Measurements from ENCODE around the gene UPK3A. TPM values are rescaled to one million over a fixed set of nuclear protein-coding genes. Genes with fewer than 3 reads are reported as not detected.
A peak's percentile ranks its signal among the peaks of the same experiment; 100 is the strongest.

The UPK3A gene
- total RNA-seq (not detected), polyA plus RNA-seq (under 1 TPM in 1 of 3 donors, not detected in 2; 0.17 TPM)
- long read RNA-seq, donor 1: 0 reads
- long read RNA-seq, donor 2: 0 reads
- long read RNA-seq, donor 3: 0 reads
- long read RNA-seq, donor 4: 0 reads
- long read RNA-seq, donor 5: 0 reads
- long read RNA-seq, donor 6: 0 reads
- long read RNA-seq, donor 7: 0 reads
- long read RNA-seq, donor 8: 0 reads
- long read RNA-seq, donor 9: 0 reads
- long read RNA-seq, donor 10: 0 reads

- 7 to 26% (median 10%) methylated on average over 9 to 46 of the region's 46 CpGs for WGBS, 4 donors
- peaks cover 5% of the 10 kb centered on the region for H3K27me3 ChIP-seq
- no peaks in the 10 kb centered on the region for H3K9me3 ChIP-seq (replicated peaks in 1 of 3)
- H3K27ac ChIP-seq: no peak within 1 kb of the TSS
- TF ChIP-seq CTCF (IDR thresholded peaks at IDR 0.05) (no peak), POLR2A (IDR thresholded peaks at IDR 0.05) (no peak)
- intact Hi-C loops (cut with DNase I): no loop called here
- peak; percentile 53 to 81 (median 65) for DNase-seq
- H3K4me1 ChIP-seq (replicated peaks in 1 of 2): peaks cover 0 to 18% of the 10 kb centered on the region in 2 donors
- no peaks in the 10 kb centered on the region for H3K36me3 ChIP-seq (replicated peaks in 1 of 2)
- peak within 1 kb of the TSS in 1 of 4 donors; percentile 34 for H3K4me3 ChIP-seq
Observed at GRCh38 chr22:45284705-45285262, at the start of gene UPK3A. Gene UPK3A (plus strand): TSS chr22:45284949. CDS start chr22:45285014, 65 bp downstream.

- intact Hi-C loops (cut with DNase I): no loop called here
- no peaks in the 10 kb centered on the region for H3K36me3 ChIP-seq (replicated peaks in 1 of 2)
- H3K27ac ChIP-seq: peak overlapping the region in 1 of 5 donors; percentile 78
- 76 to 82% (median 79%) methylated on average over 17 to 23 of the region's 23 CpGs for WGBS, 4 donors
- H3K4me1 ChIP-seq (replicated peaks in 1 of 2): peaks cover 0 to 31% of the 10 kb centered on the region in 2 donors
- no peaks in the 10 kb centered on the region for H3K9me3 ChIP-seq (replicated peaks in 1 of 3)
- no peak overlapping the region for H3K4me3 ChIP-seq
- DNase-seq: peak in 2 of 7 donors; percentile 43 to 49
- no peak for TF ChIP-seq CTCF (IDR thresholded peaks at IDR 0.05)
- no peak for TF ChIP-seq POLR2A (IDR thresholded peaks at IDR 0.05)
- no peaks in the 10 kb centered on the region for H3K27me3 ChIP-seq
Observed at GRCh38 chr22:45235101-45235777, 49.5 kb upstream of the UPK3A start.

- Histone ChIP-seq H3K27me3 (no peaks in the 10 kb centered on the region), H3K36me3 (replicated peaks in 1 of 2) (no peaks in the 10 kb centered on the region), H3K9me3 (replicated peaks in 1 of 3) (no peaks in the 10 kb centered on the region), H3K4me3 (no peak overlapping the region), H3K4me1 (replicated peaks in 1 of 2) (peaks cover 0 to 31% of the 10 kb centered on the region in 2 donors), H3K27ac (no peak overlapping the region)
- no peak for DNase-seq
- TF ChIP-seq POLR2A (IDR thresholded peaks at IDR 0.05) (no peak), CTCF (IDR thresholded peaks at IDR 0.05) (no peak)
- WGBS, 4 donors: 82 to 91% (median 86%) methylated on average over 10 to 20 of the region's 20 CpGs
- intact Hi-C loops (cut with DNase I): no loop called here
Observed at GRCh38 chr22:45235851-45236342, 48.9 kb upstream of the UPK3A start.

Data from adrenal gland (tissue), 19 donors.